ENCODE data around the gene PLCB4. TPM values are rescaled to one million over a fixed set of nuclear protein-coding genes. Genes with fewer than 3 reads are reported as not detected.

Gene PLCB4
- total RNA-seq, 4 donors from 2014 or later, result 4.4 to 11.5 (median 8.7) TPM

- no peak for TF ChIP-seq CTCF (IDR thresholded peaks at IDR 0.05; ENCODE audit: low read depth)
Observed at GRCh38 chr20:9146649-9147048, 77.8 kb downstream of the PLCB4 start.

- TF ChIP-seq CTCF (IDR thresholded peaks at IDR 0.05; ENCODE audit: low read depth), result no peak
Observed at GRCh38 chr20:9147547-9148024, 78.7 kb downstream of the PLCB4 start.

GRCh38 chr20:9148291-9148690 is 79.4 kb downstream of the PLCB4 start:
- no peak for TF ChIP-seq CTCF (IDR thresholded peaks at IDR 0.05; ENCODE audit: low read depth)

GRCh38 chr20:9149087-9149486 is 80.2 kb downstream of the PLCB4 start:
- no peak for TF ChIP-seq CTCF (IDR thresholded peaks at IDR 0.05; ENCODE audit: low read depth)

GRCh38 chr20:9149796-9150195 is 80.9 kb downstream of the PLCB4 start:
- TF ChIP-seq CTCF (IDR thresholded peaks at IDR 0.05; ENCODE audit: low read depth), result no peak

- TF ChIP-seq CTCF (IDR thresholded peaks at IDR 0.05; ENCODE audit: low read depth), result no peak
Observed at GRCh38 chr20:9150679-9151078, 81.8 kb downstream of the PLCB4 start.

GRCh38 chr20:9154464-9155024 is 85.7 kb downstream of the PLCB4 start:
- no peak for TF ChIP-seq CTCF (IDR thresholded peaks at IDR 0.05; ENCODE audit: low read depth)
